K562 (cell line): ENCODE measurements around the gene NXF3. TPM values are rescaled to one million over a fixed set of nuclear protein-coding genes. Genes with fewer than 3 reads are reported as not detected.

Source experiments
- FUS ChIP-seq: fragments of 200-400 bp; formaldehyde crosslinking; optimal IDR thresholded peaks from 2 replicates; pipeline ENCODE3; 2017; ENCODE audit warnings: low read depth, low read length
- HDAC2 ChIP-seq: fragments of 450-650 bp; IDR thresholded peaks from 2 replicates; pipeline ENCODE4 v1.6.1; 2016; ENCODE audit warnings: mild to moderate bottlenecking
- MBD1 ChIP-seq: fragments of 250-450 bp; sonication (Bioruptor Pico); IDR thresholded peaks from 2 replicates; pipeline ENCODE4 v1.8.0; 2022; ENCODE audit warnings: inconsistent platforms
- NFATC3 ChIP-seq: fragments of 450-650 bp; IDR thresholded peaks from 2 replicates; pipeline ENCODE4 v1.6.1; 2017; ENCODE audit warnings: mild to moderate bottlenecking
- NR2C2 ChIP-seq, 2 experiments: fragments of 200-800 bp in 1 of 2; sonication (Bioruptor generic) in 1 of 2; sonication (generic) in 1 of 2; formaldehyde crosslinking in 1 of 2; IDR thresholded peaks; 2 replicates each; pipeline versions ENCODE4 v1.6.1 to v1.8.0; 2016 to 2022; ENCODE audit warnings: mild to moderate bottlenecking in 1 of 2, missing compliant biosample characterization in 1 of 2, missing genetic modification characterization in 1 of 2, missing genetic modification reagents in 1 of 2
- POLR2AphosphoS2 ChIP-seq: IDR thresholded peaks from 2 replicates; pipeline ENCODE4 v1.6.1; 2012; ENCODE audit warnings: low read length, improper control_type of control experiment
- POLR3G ChIP-seq: IDR thresholded peaks from 2 replicates; pipeline ENCODE4 v1.6.1; 2011; ENCODE audit not compliant: insufficient read length, insufficient replicate concordance; ENCODE audit errors: extremely low read depth
- PURB ChIP-seq: sonication (generic); formaldehyde crosslinking; IDR thresholded peaks from 2 replicates; pipeline ENCODE4 v1.9.0; 2021; ENCODE audit warnings: low read depth, mild to moderate bottlenecking, missing genetic modification reagents
- RBM34 ChIP-seq: fragments of 200-400 bp; formaldehyde crosslinking; IDR thresholded peaks from 2 replicates; pipeline ENCODE4 v1.6.1; 2018; ENCODE audit warnings: low read length, borderline replicate concordance; ENCODE audit not compliant: insufficient read depth
- TFAM ChIP-seq: fragments of 250-450 bp; sonication (Bioruptor Pico); conservative IDR thresholded peaks from 2 replicates; pipeline ENCODE4 v1.5.0; 2021; ENCODE audit warnings: mild to moderate bottlenecking, moderate library complexity
- ZBTB43 ChIP-seq: sonication (generic); formaldehyde crosslinking; IDR thresholded peaks from 2 replicates; pipeline ENCODE4 v1.8.0; 2023; ENCODE audit warnings: mild to moderate bottlenecking, missing genetic modification reagents
- ZHX1 ChIP-seq: fragments of 150-350 bp; conservative IDR thresholded peaks from 2 replicates; pipeline ENCODE4 v1.6.1; 2014; ENCODE audit warnings: low read length
- ZKSCAN8 ChIP-seq: fragments of 200-800 bp; sonication (Bioruptor generic); IDR thresholded peaks from 2 replicates; pipeline ENCODE4 v1.6.1; 2016; ENCODE audit warnings: missing genetic modification characterization, missing compliant biosample characterization
- ZNF217 ChIP-seq: sonication (generic); formaldehyde crosslinking; IDR thresholded peaks from 2 replicates; pipeline ENCODE4 v1.8.0; 2022; ENCODE audit warnings: mild to moderate bottlenecking, missing genetic modification reagents
- polyA plus RNA-seq, 8 experiments: library from polyadenylated mRNA; depleted of rRNA in 4 of 8; stranded (reverse) in 5 of 8; unstranded in 3 of 8; fragments of >200 nt; fragmentation: Nextera tagmentation in 2 of 8; fragmentation: Illumina TruSeq in 1 of 8; extraction: Ambion mirVana in 2 of 8; extraction: Trizol in 1 of 8; gene quantifications; 2 replicates each; pipeline versions ENCODE4 v1.2.1 to v1.2.3, GENCODE V29; 2011 to 2014; ENCODE audit warnings: inconsistent platforms in 1 of 8, missing spikeins in 1 of 8
- total RNA-seq, 7 experiments: library from RNA; depleted of rRNA in 6 of 7; stranded (reverse); fragments of >200 nt in 6 of 7; fragmentation: Illumina TruSeq in 2 of 7; extraction: Trizol in 2 of 7; gene quantifications; 2 replicates each; pipeline versions ENCODE4 v1.2.1 to v1.2.3, GENCODE V29; 2011 to 2021; ENCODE audit warnings: low replicate concordance in 1 of 7
- TF ChIP-seq, protein P1 (sequence below): fragments of 200-800 bp; sonication (Bioruptor generic); IDR thresholded peaks from 2 replicates; pipeline ENCODE4 v1.6.1; 2016; ENCODE audit warnings: missing genetic modification characterization, missing compliant biosample characterization
- TF ChIP-seq, protein P2 (sequence below): fragments of 250-450 bp; sonication (Bioruptor Pico); IDR thresholded peaks from 2 replicates; pipeline ENCODE4 v1.4.0; 2020; ENCODE audit warnings: mild to moderate bottlenecking

The NXF3 gene
- total and polyA plus RNA-seq, 9 of the 15 experiments (the other 6 are each of a cell fraction or from before 2014, with no cell fraction given) = 0.18 to 0.40 (median 0.28) TPM; not detected in 2

DNA sequence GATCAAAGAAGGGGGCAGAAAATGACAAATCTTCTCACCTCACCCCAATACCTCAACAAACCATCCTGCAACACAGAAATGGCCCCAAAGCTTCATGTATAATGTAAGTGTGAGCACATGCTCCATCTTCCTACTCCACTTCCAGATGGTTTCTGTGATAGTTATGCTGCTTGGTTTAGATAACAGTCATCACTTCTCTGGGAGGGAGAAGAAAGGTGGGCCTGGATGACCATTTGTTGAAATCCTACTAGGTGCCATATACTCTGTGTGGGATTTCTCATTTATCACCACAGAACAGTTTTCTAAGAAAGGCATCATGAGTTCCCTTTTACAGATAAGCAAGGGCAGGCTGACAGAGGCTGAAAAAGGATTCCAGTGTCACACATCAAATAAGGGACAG is 31.3 kb upstream of the NXF3 start (continued):
- TF ChIP-seq, protein P1, sequence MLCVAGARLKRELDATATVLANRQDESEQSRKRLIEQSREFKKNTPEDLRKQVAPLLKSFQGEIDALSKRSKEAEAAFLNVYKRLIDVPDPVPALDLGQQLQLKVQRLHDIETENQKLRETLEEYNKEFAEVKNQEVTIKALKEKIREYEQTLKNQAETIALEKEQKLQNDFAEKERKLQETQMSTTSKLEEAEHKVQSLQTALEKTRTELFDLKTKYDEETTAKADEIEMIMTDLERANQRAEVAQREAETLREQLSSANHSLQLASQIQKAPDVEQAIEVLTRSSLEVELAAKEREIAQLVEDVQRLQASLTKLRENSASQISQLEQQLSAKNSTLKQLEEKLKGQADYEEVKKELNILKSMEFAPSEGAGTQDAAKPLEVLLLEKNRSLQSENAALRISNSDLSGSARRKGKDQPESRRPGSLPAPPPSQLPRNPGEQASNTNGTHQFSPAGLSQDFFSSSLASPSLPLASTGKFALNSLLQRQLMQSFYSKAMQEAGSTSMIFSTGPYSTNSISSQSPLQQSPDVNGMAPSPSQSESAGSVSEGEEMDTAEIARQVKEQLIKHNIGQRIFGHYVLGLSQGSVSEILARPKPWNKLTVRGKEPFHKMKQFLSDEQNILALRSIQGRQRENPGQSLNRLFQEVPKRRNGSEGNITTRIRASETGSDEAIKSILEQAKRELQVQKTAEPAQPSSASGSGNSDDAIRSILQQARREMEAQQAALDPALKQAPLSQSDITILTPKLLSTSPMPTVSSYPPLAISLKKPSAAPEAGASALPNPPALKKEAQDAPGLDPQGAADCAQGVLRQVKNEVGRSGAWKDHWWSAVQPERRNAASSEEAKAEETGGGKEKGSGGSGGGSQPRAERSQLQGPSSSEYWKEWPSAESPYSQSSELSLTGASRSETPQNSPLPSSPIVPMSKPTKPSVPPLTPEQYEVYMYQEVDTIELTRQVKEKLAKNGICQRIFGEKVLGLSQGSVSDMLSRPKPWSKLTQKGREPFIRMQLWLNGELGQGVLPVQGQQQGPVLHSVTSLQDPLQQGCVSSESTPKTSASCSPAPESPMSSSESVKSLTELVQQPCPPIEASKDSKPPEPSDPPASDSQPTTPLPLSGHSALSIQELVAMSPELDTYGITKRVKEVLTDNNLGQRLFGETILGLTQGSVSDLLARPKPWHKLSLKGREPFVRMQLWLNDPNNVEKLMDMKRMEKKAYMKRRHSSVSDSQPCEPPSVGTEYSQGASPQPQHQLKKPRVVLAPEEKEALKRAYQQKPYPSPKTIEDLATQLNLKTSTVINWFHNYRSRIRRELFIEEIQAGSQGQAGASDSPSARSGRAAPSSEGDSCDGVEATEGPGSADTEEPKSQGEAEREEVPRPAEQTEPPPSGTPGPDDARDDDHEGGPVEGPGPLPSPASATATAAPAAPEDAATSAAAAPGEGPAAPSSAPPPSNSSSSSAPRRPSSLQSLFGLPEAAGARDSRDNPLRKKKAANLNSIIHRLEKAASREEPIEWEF (CRISPR knock-in tag) = no peak
- TF ChIP-seq NFATC3 (no peak), ZKSCAN8 (CRISPR knock-in tag) (no peak), ZBTB43 (no peak), POLR2AphosphoS2 (no peak), HDAC2 (0 out of 2 replicates have a peak, but pooled peaks have one; percentile 49), PURB (CRISPR knock-in tag) (no peak), TFAM (CRISPR knock-in tag) (no peak), NR2C2 (CRISPR knock-in tag; IDR thresholded peaks at IDR 0.05) (no peak), NR2C2 (tag; IDR thresholded peaks at IDR 0.05) (peak; percentile 28; the same call in 1 of the 2 replicates), MBD1 (no peak), ZNF217 (CRISPR knock-in tag) (no peak), FUS (no peak), RBM34 (no peak), POLR3G (no peak), ZHX1 (no peak)
- TF ChIP-seq, protein P2, sequence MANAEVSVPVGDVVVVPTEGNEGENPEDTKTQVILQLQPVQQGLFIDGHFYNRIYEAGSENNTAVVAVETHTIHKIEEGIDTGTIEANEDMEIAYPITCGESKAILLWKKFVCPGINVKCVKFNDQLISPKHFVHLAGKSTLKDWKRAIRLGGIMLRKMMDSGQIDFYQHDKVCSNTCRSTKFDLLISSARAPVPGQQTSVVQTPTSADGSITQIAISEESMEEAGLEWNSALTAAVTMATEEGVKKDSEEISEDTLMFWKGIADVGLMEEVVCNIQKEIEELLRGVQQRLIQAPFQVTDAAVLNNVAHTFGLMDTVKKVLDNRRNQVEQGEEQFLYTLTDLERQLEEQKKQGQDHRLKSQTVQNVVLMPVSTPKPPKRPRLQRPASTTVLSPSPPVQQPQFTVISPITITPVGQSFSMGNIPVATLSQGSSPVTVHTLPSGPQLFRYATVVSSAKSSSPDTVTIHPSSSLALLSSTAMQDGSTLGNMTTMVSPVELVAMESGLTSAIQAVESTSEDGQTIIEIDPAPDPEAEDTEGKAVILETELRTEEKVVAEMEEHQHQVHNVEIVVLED (CRISPR knock-in tag) = no peak
